ENCODE results near the gene CPLANE1.

- TF ChIP-seq POLR2A (IDR thresholded peaks at IDR 0.05) (no peak), CTCF (IDR thresholded peaks at IDR 0.05) (no peak)
Measured at GRCh38 chr5:37166197-37166596, 83.0 kb downstream of the CPLANE1 start.

All from body of pancreas (tissue), 4 donors.